Fibroblast of villous mesenchyme (primary cell): ENCODE data around the gene DUSP22. TPM values are rescaled to one million over a fixed set of nuclear protein-coding genes. Genes with fewer than 3 reads are reported as not detected.

Experiments
- DNase-seq: peaks from one replicate; pipeline ENCODE4 v3.0.0-alpha.2; 2010; ENCODE audit warnings: low read depth
- H3K4me3 ChIP-seq: 2 replicates; pipeline ENCODE4 v1.5.1; 2011; ENCODE audit warnings: low read depth, mild to moderate bottlenecking, low read length
- CTCF ChIP-seq: IDR thresholded peaks from 2 replicates; pipeline ENCODE4 v1.5.1; 2012; ENCODE audit warnings: low read depth, mild to moderate bottlenecking, low read length; ENCODE audit not compliant: insufficient read depth
- total RNA-seq: library from RNA; depleted of rRNA; stranded (reverse); fragments of >200 nt; gene quantifications from 2 replicates; pipeline ENCODE4 v1.2.3, GENCODE V29; 2012

DUSP22 gene
- total RNA-seq, 1 donor, result 14.7 TPM

DNA sequence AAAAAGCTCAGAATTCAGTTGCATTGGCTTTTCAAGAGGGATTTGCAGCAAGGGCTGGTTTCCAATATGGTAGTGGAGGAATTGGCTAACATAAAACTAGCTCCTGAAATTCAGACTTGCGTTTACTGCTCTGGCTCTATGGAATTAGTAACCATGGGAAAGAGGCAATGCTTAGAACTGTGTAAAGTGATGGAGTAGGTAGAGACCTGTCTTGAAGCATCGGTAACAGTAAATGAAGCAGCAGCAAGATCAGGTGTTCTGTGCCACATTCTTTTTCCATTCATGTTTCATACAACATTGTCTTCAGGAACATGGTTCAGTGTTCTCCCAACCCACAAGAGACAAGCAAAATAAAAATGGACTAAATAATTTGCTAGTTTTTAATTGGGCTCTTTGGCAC lies 105.8 kb downstream of the DUSP22 start:
- H3K4me3 ChIP-seq, result no peak overlapping the region
- DNase-seq, result no peak
- no peak for TF ChIP-seq CTCF

DNA sequence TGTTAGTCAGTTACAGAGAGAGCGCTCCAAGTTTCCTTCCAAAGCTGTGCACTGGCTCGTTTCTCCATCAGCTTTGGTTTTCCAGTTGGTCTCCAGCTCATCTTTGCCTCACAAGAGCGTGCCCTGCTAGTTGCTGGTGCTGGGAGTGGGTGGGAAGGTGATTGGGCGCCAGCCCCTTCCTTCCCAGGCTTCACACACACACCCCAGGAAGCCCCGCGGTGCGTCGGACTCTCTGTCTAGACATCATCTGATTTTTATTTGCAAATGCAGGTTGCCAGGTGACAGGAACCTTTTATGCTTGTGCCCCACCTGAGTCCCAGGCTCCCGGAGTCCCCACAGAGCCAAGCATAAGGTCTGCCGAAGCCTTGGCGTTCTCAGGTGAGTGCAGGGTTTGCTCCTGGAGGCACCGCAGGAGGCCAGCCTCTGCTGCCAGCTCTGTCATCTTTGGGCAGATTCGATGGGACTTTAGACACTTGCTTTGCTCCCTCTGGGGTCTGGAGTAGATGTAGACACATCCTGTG lies 106.3 kb downstream of the DUSP22 start:
- no peak for DNase-seq
- H3K4me3 ChIP-seq, result no peak overlapping the region
- no peak for TF ChIP-seq CTCF

- H3K4me3 ChIP-seq, result no peak overlapping the region
- no peak for DNase-seq
- TF ChIP-seq CTCF, result no peak
These were observed 107.7 kb downstream of the DUSP22 start for GRCh38 chr6:399785-400534.

GRCh38 chr6:400815-401214 lies 108.5 kb downstream of the DUSP22 start:
- no peak overlapping the region for H3K4me3 ChIP-seq
- DNase-seq, result no peak
- no peak for TF ChIP-seq CTCF

Other genes with a start within 250 kb of the DUSP22 start
- under 0.01 TPM in 1 of 2 replicates, not detected in the other for gene IRF4, start 99.3 kb downstream of the DUSP22 start, total RNA-seq